Stimulated activated CD4-positive, alpha-beta T cell treated with anti-CD3 and anti-CD28 coated beads, Interleukin-2, amount 100 ng/mL, for 24 hours (primary cell): ENCODE results near the gene STRN.
"Not testable (repeated sequence)": the region's sequence is repeated elsewhere in the genome, so short reads cannot be mapped to it uniquely, and the experiment has no call there.

Experiments used
- DNase-seq, 2 donors: peaks; one replicate each; pipeline ENCODE4 v3.0.0-alpha.2; 2020

The STRN gene

GRCh38 chr2:36902385-36903120 is 63.8 kb downstream of the STRN start:
- DNase-seq: no peak

- no peak for DNase-seq
Measured at GRCh38 chr2:36892805-36893204, 73.5 kb downstream of the STRN start.

GRCh38 chr2:36889795-36890194 is 76.5 kb downstream of the STRN start:
- DNase-seq: no peak

- not testable (repeated sequence) for DNase-seq
Measured at GRCh38 chr2:36887095-36887494, 79.2 kb downstream of the STRN start.

GRCh38 chr2:36886664-36887063 is 79.7 kb downstream of the STRN start:
- no peak for DNase-seq

- no peak for DNase-seq
Measured at GRCh38 chr2:36885605-36886004, 80.7 kb downstream of the STRN start.

GRCh38 chr2:36882532-36882931 is 83.8 kb downstream of the STRN start:
- DNase-seq: no peak

GRCh38 chr2:36881816-36882215 is 84.5 kb downstream of the STRN start:
- DNase-seq: no peak

GRCh38 chr2:36878429-36878828 is 87.9 kb downstream of the STRN start:
- no peak for DNase-seq

- no peak for DNase-seq
Measured at GRCh38 chr2:36871068-36871707, 95.1 kb downstream of the STRN start.

- no peak for DNase-seq
Measured at GRCh38 chr2:36869606-36870005, 96.7 kb downstream of the STRN start.

GRCh38 chr2:36861896-36862295 is 104.4 kb downstream of the STRN start:
- no peak for DNase-seq

GRCh38 chr2:36859366-36859792 is 107.0 kb downstream of the STRN start:
- no peak for DNase-seq

- no peak for DNase-seq
Measured at GRCh38 chr2:36858551-36859365, 107.6 kb downstream of the STRN start.

- DNase-seq: no peak
Measured at GRCh38 chr2:36857713-36858112, 108.6 kb downstream of the STRN start.

GRCh38 chr2:36855429-36855828 is 110.9 kb downstream of the STRN start:
- DNase-seq: no peak

GRCh38 chr2:36854241-36854640 is 112.1 kb downstream of the STRN start:
- DNase-seq: no peak

- no peak for DNase-seq
Measured at GRCh38 chr2:36849265-36849664, 117.1 kb downstream of the STRN start.

- DNase-seq: no peak
Measured at GRCh38 chr2:36843838-36844237, 122.5 kb downstream of the STRN start.

- no peak for DNase-seq
Measured at GRCh38 chr2:36839976-36840617, 126.2 kb downstream of the STRN start.

- no peak for DNase-seq
Measured at GRCh38 chr2:36834731-36835524, 131.4 kb downstream of the STRN start.

- DNase-seq: no peak
Measured at GRCh38 chr2:36834203-36834602, 132.1 kb downstream of the STRN start.
